Pancreas (tissue), 10 donors: ENCODE measurements around the gene CCP110. TPM values are rescaled to one million over a fixed set of nuclear protein-coding genes. Genes with fewer than 3 reads are reported as not detected.

Source experiments
- ATAC-seq, 4 donors: fragments of 200-7000 bp; cut with Tn5 transposase; one replicate each; pipeline versions ENCODE4 v1.8.0 to v1.9.1; 2020; ENCODE audit warnings: mild to moderate bottlenecking in 4 of 4, moderate library complexity in 4 of 4
- DNase-seq, 6 donors: peaks; one replicate each; pipeline ENCODE4 v3.0.0-alpha.2; 2020
- FAIRE-seq: peaks from 2 replicates; lab custom pipeline; 2012; peaks lifted over from hg19 to GRCh38; lab: Jason Lieb, UNC
- H3K27ac ChIP-seq, 4 donors: fragments of 200-600 bp; sonication (generic); 1 replicate in 3 of 4; 2 replicates in 1 of 4; pipeline versions ENCODE4 v1.5.0 to v1.8.0; 2020
- H3K27me3 ChIP-seq, 4 donors: fragments of 200-600 bp; one replicate each; pipeline ENCODE4 v1.8.0; 2021
- H3K36me3 ChIP-seq, 3 donors: fragments of 200-600 bp; sonication (generic) in 1 of 3; one replicate each; pipeline versions ENCODE4 v1.5.0 to v1.8.0; 2020 to 2021
- H3K4me1 ChIP-seq, 3 donors: fragments of 200-600 bp; one replicate each; pipeline ENCODE4 v1.8.0; 2021
- H3K4me3 ChIP-seq, 4 donors: fragments of 200-600 bp; sonication (generic) in 2 of 4; one replicate each; pipeline versions ENCODE4 v1.5.0 to v1.8.0; 2020 to 2021
- H3K9me3 ChIP-seq, 4 donors: fragments of 200-600 bp; one replicate each; pipeline ENCODE4 v1.8.0; 2021
- WGBS, 2 donors: extraction: QIAGEN DNeasy Blood & Tissue Kit; methylation state at CpG; one replicate each; pipeline ENCODE4 v1.1.7; 2013; 5-methylcytosine and 5-hydroxymethylcytosine counted together
- intact Hi-C, 3 donors: fragments of 100-400 bp; cut with DNase I; formaldehyde crosslinking; loops; one replicate each; pipeline versions ENCODE4 v1.11.1 to v1.14.2; 2022
- polyA plus RNA-seq, 2 donors: library from polyadenylated mRNA; stranded (reverse); fragments of 200-250 nt; gene quantifications; one replicate each; pipeline ENCODE4 v1.2.3, GENCODE V29; 2013
- total RNA-seq, 6 donors: library from RNA; stranded (reverse); fragmentation: NEBNext Ultra II Directional in 4 of 6; extraction: Animal tissue kit (Norgen Biotek cat#: 25700) in 4 of 6; gene quantifications; one replicate each; pipeline versions ENCODE4 v1.2.1 to v1.2.4, GENCODE V29; 2021 to 2023
- TF ChIP-seq, protein P1 (sequence below), 4 donors: fragments of 200-600 bp; sonication (generic) in 3 of 4; IDR thresholded peaks; one replicate each; pipeline versions ENCODE4 v1.5.0 to v1.8.0; 2021; ENCODE audit warnings: antibody characterized with exemption in 4 of 4
- donor health status: healthy with polysubstance abuse.
- donor health status: DM: no; HTN: no; CAD: no; lungs with moderate emphysema.
- donor health status: DM: no; HTN: no; CAD: no.
- donor health status: control.
- donor health status: control.
- donor health status: Bipolar disorder and iron deficiency.
- donor health status: DM: yes; HTN: yes; CAD: no.
- donor health status: DM: no; HTN: no; CAD: no.
- donor health status: DM: no; HTN: no; CAD: no.
- donor health status: DM: yes; HTN: yes; CAD: no.

Gene CCP110
- total and polyA plus RNA-seq, 8 donors, result 2.7 to 7.9 (median 5.1) TPM

GRCh38 chr16:19563377-19563776 lies 39.6 kb downstream of the CCP110 start:
- Histone ChIP-seq H3K9me3 (no peaks in the 10 kb centered on the region), H3K4me1 (no peaks in the 10 kb centered on the region), H3K27ac (no peak overlapping the region), H3K27me3 (no peaks in the 10 kb centered on the region), H3K36me3 (peaks cover 0 to 15% (median 7%) of the 10 kb centered on the region in 3 donors), H3K4me3 (no peak overlapping the region)
- DNase-seq (no peak), ATAC-seq (no peak), FAIRE-seq (no peak)
- TF ChIP-seq, protein P1, sequence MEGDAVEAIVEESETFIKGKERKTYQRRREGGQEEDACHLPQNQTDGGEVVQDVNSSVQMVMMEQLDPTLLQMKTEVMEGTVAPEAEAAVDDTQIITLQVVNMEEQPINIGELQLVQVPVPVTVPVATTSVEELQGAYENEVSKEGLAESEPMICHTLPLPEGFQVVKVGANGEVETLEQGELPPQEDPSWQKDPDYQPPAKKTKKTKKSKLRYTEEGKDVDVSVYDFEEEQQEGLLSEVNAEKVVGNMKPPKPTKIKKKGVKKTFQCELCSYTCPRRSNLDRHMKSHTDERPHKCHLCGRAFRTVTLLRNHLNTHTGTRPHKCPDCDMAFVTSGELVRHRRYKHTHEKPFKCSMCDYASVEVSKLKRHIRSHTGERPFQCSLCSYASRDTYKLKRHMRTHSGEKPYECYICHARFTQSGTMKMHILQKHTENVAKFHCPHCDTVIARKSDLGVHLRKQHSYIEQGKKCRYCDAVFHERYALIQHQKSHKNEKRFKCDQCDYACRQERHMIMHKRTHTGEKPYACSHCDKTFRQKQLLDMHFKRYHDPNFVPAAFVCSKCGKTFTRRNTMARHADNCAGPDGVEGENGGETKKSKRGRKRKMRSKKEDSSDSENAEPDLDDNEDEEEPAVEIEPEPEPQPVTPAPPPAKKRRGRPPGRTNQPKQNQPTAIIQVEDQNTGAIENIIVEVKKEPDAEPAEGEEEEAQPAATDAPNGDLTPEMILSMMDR (IDR thresholded peaks at IDR 0.05), result no peak
- intact Hi-C loops, result no loop called here
- 87 to 98% methylated on average over 4 of the region's 4 CpGs for WGBS, 2 donors

DNA sequence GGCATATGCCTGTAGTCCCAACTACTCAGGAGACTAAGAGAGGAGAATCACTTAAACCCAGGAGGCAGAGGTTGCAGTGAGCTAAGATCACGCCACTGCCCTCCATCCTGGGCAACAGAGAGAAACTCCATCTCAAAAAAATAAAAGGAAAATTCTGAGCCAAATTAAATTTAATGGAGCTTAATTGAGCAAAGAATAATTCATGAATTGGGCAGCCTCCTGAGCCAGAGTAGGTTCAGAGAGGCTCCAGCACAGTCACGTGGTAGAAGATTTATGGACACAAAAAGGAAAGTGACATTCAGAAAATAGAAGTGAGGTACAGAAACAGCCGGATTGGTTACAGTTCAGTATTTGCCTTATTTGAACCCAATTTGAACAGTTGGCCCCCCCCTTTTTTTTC lies 42.6 kb downstream of the CCP110 start:
- Histone ChIP-seq H3K4me1 (no peaks in the 10 kb centered on the region), H3K27me3 (no peaks in the 10 kb centered on the region), H3K9me3 (no peaks in the 10 kb centered on the region), H3K36me3 (peaks cover 0 to 30% (median 7%) of the 10 kb centered on the region in 3 donors), H3K4me3 (no peak overlapping the region), H3K27ac (no peak overlapping the region)
- intact Hi-C loops, result no loop called here
- FAIRE-seq, result no peak
- ATAC-seq, result no peak
- 95 to 96% methylated on average over 3 of the region's 3 CpGs for WGBS, 2 donors
- no peak for DNase-seq
- TF ChIP-seq, protein P1 (IDR thresholded peaks at IDR 0.05), result no peak

DNA sequence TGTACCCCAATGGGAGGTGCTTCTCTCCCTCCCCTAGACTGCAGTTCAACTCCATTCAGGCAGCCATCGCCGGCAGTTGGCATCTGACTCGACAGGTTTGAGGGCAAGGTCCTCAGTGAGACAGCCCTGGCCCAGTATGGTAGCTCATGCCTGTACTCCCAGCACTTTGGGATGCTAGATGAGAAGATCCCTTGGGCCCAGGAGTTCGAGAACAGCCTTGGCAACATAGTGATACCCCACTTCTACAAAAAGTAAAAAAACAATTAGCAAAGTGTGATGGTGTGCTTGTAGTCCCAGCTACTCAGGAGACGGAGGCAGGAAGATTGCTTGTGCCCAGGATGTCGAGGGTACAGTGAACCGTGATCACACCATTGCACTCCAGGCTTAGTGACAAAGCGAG lies 43.8 kb downstream of the CCP110 start:
- intact Hi-C loops, result no loop called here
- DNase-seq, result no peak
- WGBS, 2 donors, result 77 to 90% methylated on average over 8 of the region's 8 CpGs
- no peak for FAIRE-seq
- no peak overlapping the region for H3K4me3 ChIP-seq
- H3K27me3 ChIP-seq, result no peaks in the 10 kb centered on the region
- no peaks in the 10 kb centered on the region for H3K4me1 ChIP-seq
- H3K27ac ChIP-seq, result no peak overlapping the region
- TF ChIP-seq, protein P1 (IDR thresholded peaks at IDR 0.05), result no peak
- peaks cover 0 to 30% (median 7%) of the 10 kb centered on the region in 3 donors for H3K36me3 ChIP-seq
- no peaks in the 10 kb centered on the region for H3K9me3 ChIP-seq
- no peak for ATAC-seq

GRCh38 chr16:19573997-19574396 lies 50.3 kb downstream of the CCP110 start:
- Histone ChIP-seq H3K9me3 (no peaks in the 10 kb centered on the region), H3K4me3 (no peak overlapping the region), H3K27ac (no peak overlapping the region), H3K36me3 (peaks cover 0 to 32% (median 0%) of the 10 kb centered on the region in 3 donors), H3K4me1 (no peaks in the 10 kb centered on the region), H3K27me3 (no peaks in the 10 kb centered on the region)
- intact Hi-C loops, result no loop called here
- WGBS, 2 donors, result 91 to 93% methylated on average over 9 of the region's 9 CpGs
- TF ChIP-seq, protein P1 (IDR thresholded peaks at IDR 0.05), result no peak
- FAIRE-seq (no peak), ATAC-seq (no peak), DNase-seq (no peak)

DNA sequence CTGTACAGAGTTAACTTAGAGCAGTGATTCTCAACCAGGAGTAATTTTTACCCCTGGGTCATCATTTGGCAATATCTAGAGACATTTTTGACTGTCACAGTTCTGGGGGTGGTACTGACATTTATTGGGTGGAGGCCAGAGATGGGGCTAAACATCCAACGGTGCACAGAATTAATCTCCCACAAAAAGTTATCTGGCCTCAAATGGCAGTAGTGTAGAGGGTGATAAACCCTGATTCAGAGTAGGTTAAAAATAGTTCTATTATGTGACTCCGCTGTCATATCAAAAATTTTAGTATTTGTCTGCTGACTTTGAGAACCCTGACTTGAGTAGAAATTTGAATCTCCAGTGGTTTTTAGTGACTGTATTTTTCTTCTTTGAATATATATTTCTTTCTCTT lies 50.9 kb downstream of the CCP110 start:
- H3K4me1 ChIP-seq, result no peaks in the 10 kb centered on the region
- WGBS, 2 donors, result 60 to 76% methylated on average over 2 of the region's 2 CpGs
- H3K4me3 ChIP-seq, result no peak overlapping the region
- ATAC-seq (no peak), DNase-seq (no peak), FAIRE-seq (no peak)
- TF ChIP-seq, protein P1 (IDR thresholded peaks at IDR 0.05), result no peak
- H3K27ac ChIP-seq, result no peak overlapping the region
- H3K36me3 ChIP-seq, result peaks cover 0 to 28% (median 0%) of the 10 kb centered on the region in 3 donors
- intact Hi-C loops, result no loop called here
- no peaks in the 10 kb centered on the region for H3K27me3 ChIP-seq
- no peaks in the 10 kb centered on the region for H3K9me3 ChIP-seq
